ENCODE data around the gene PTPN5. TPM values are rescaled to one million over a fixed set of nuclear protein-coding genes. Genes with fewer than 3 reads are reported as not detected.

The PTPN5 gene
- total and polyA plus RNA-seq, 7 donors, result 0.33 to 1.1 (median 0.54) TPM; not detected in 2

DNA sequence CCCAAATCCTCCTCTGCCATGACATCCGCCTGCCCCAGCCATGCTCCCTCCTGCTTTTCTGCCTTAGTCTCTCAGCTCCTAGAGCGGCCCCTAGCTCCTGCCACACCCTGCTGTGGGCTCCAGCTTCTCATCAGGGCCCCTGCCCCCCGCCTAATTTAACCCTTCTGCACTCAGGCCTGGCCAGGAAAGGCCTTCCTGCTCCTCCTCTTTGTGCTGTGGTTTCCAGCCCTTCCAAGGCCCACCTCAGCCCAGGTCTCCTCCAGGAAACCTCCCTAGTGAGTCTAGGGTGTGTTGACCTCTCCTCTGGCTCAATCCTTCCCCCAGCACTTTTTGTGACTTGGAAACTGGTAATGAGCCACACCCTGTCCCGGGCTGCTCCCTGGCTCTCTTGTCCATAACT is 11.3 kb downstream of the PTPN5 start:
- Histone ChIP-seq H3K4me1 (no peaks in the 10 kb centered on the region), H3K27me3 (no peaks in the 10 kb centered on the region), H3K27ac (no peak overlapping the region), H3K4me3 (no peak overlapping the region), H3K9me3 (no peaks in the 10 kb centered on the region), H3K36me3 (no peaks in the 10 kb centered on the region)
- TF ChIP-seq POLR2AphosphoS5 (IDR thresholded peaks at IDR 0.05) (no peak), POLR2A (IDR thresholded peaks at IDR 0.05) (no peak), CTCF (IDR thresholded peaks at IDR 0.05) (no peak)
- intact Hi-C loops (cut with DNase I), result no loop called here
- WGBS, 2 donors, result 57 to 69% methylated on average over 4 of the region's 4 CpGs
- DNase-seq, result no peak

- Histone ChIP-seq H3K36me3 (no peaks in the 10 kb centered on the region), H3K4me1 (no peaks in the 10 kb centered on the region), H3K27ac (no peak overlapping the region), H3K27me3 (no peaks in the 10 kb centered on the region), H3K9me3 (no peaks in the 10 kb centered on the region), H3K4me3 (no peak overlapping the region)
- WGBS, 2 donors, result 87 to 91% methylated on average over 4 of the region's 4 CpGs
- no peak for DNase-seq
- intact Hi-C loops (cut with DNase I), result no loop called here
- TF ChIP-seq CTCF (IDR thresholded peaks at IDR 0.05), result no peak
- TF ChIP-seq POLR2A (IDR thresholded peaks at IDR 0.05), result no peak
- no peak for TF ChIP-seq POLR2AphosphoS5 (IDR thresholded peaks at IDR 0.05)
- TF ChIP-seq EP300 (IDR thresholded peaks at IDR 0.05), result no peak
These were observed 13.1 kb downstream of the PTPN5 start for GRCh38 chr11:18778468-18778867.

GRCh38 chr11:18776324-18776723 is 15.3 kb downstream of the PTPN5 start:
- H3K27ac ChIP-seq, result no peak overlapping the region
- H3K4me3 ChIP-seq, result no peak overlapping the region
- H3K9me3 ChIP-seq, result no peaks in the 10 kb centered on the region
- DNase-seq, result no peak
- no peaks in the 10 kb centered on the region for H3K4me1 ChIP-seq
- 38 to 67% methylated on average over 6 of the region's 6 CpGs for WGBS, 2 donors
- H3K36me3 ChIP-seq, result no peaks in the 10 kb centered on the region
- peaks cover 0 to 6% (median 0%) of the 10 kb centered on the region in 3 donors for H3K27me3 ChIP-seq
- TF ChIP-seq POLR2AphosphoS5 (IDR thresholded peaks at IDR 0.05) (no peak), CTCF (IDR thresholded peaks at IDR 0.05) (no peak), EP300 (IDR thresholded peaks at IDR 0.05) (no peak), POLR2A (IDR thresholded peaks at IDR 0.05) (no peak)
- intact Hi-C loops (cut with DNase I), result no loop called here

DNA sequence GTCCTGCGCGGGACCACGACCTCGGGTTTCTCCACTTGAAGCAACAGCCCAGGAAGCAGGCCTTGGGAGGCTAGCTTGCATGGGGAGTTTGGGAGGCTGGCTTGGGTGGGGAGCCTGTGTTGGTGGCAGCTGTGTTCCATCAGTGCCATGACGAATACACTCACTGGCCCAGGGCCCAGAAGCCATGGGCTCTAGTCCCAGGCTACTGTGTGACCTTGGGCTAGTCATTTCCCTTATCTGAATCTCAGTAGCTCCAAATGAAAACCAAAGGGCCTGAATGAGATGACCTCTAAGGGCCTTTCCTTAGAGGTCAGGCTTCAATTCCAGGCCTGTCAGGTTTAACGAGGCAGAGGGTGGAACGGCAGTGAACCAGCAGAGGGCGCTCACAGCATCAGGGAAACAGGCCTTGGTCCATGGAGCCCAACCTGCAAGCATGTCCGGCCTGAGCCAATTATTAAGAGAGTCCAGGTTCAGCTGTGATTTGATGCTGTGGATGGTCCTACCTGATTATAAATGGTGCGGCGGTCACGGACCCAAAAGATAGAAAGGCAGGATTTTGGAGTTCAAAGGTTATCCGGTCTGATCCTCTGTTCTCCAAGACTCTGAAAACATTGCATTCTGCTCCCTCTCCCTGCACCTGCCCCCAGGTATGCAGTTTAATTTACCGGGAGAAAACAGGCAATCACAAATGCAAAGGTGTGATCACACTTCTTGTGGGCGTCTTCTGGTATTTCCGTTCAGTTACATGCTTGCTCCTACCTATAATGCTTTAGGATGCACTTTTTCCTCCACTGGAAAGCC is 15.9 kb downstream of the PTPN5 start:
- no peaks in the 10 kb centered on the region for H3K9me3 ChIP-seq
- no peak for TF ChIP-seq EP300 (IDR thresholded peaks at IDR 0.05)
- no peak for TF ChIP-seq CTCF (IDR thresholded peaks at IDR 0.05)
- no peak for TF ChIP-seq POLR2AphosphoS5 (IDR thresholded peaks at IDR 0.05)
- no peaks in the 10 kb centered on the region for H3K36me3 ChIP-seq
- no peak overlapping the region for H3K4me3 ChIP-seq
- WGBS, 2 donors, result 54 to 58% methylated on average over 16 of the region's 16 CpGs
- no peaks in the 10 kb centered on the region for H3K4me1 ChIP-seq
- intact Hi-C loops (cut with DNase I), result no loop called here
- peaks cover 0 to 6% (median 0%) of the 10 kb centered on the region in 3 donors for H3K27me3 ChIP-seq
- no peak for DNase-seq
- no peak overlapping the region for H3K27ac ChIP-seq

DNA sequence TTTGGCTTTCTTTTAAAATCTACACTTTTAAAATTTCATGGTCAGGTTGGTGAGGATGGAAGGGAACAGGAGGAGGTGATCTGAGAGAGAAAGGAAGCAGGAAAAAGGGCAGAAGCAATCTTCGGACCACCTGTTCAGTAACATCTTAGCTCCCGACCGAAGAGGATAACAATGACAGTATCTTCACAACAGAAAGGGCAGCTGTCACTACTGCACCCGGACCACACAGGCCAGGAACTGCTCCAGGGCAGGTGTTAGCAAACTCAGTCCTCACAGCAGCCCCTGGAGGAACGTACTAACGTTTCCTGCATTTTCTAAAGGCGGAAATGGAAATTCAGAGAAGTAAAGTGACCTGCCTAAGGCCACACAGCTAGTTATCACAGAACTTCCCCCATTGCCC is 16.8 kb downstream of the PTPN5 start:
- TF ChIP-seq POLR2A (IDR thresholded peaks at IDR 0.05) (no peak), POLR2AphosphoS5 (IDR thresholded peaks at IDR 0.05) (no peak), EP300 (IDR thresholded peaks at IDR 0.05) (no peak), CTCF (IDR thresholded peaks at IDR 0.05) (no peak)
- Histone ChIP-seq H3K27ac (no peak overlapping the region), H3K4me3 (no peak overlapping the region), H3K36me3 (no peaks in the 10 kb centered on the region), H3K4me1 (no peaks in the 10 kb centered on the region), H3K27me3 (peaks cover 0 to 6% (median 0%) of the 10 kb centered on the region in 3 donors), H3K9me3 (no peaks in the 10 kb centered on the region)
- no peak for DNase-seq
- intact Hi-C loops (cut with DNase I), result no loop called here
- WGBS, 2 donors, result 84 to 87% methylated on average over 7 of the region's 7 CpGs

Data from sigmoid colon (tissue), 7 donors.